Measurements from ENCODE around the gene CD82.

Gene CD82

DNA sequence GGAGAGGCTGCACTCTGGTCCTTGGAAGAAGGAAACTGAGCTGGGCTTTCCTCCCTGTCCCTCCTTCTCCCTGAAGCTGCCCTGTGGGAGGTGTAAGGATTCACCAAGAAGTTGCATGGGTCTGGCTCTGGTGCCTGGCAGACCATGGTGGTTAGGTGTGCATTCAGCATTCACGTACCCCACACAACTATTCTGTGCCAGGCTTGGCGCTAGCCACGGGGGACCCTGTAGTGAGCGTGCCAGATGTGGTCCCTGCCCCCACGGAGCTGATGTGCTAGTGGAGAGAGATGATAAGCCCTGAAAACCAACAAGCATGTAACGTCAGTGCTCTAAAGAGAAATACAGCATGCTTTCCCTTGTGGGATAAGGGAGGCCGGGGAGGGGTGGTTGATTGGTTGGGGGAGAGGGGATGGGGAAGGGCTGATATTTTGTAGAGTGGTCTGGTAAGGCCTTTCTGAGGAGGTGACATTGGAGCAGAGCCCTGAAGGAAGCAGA lies 48.9 kb downstream of the CD82 start:
- H3K9ac ChIP-seq (ENCODE audit: low read depth, low read length): no peak overlapping the region
- peaks cover 7% of the 10 kb centered on the region; the same call in 1 of the 2 replicates for H3K4me1 ChIP-seq (ENCODE audit: insufficient read depth, low read length)
- no peaks in the 10 kb centered on the region for H3K36me3 ChIP-seq (ENCODE audit: insufficient read depth, low read length)
- no peaks in the 10 kb centered on the region for H3K9me3 ChIP-seq (ENCODE audit: control insufficient read depth, insufficient read depth, low read length)

DNA sequence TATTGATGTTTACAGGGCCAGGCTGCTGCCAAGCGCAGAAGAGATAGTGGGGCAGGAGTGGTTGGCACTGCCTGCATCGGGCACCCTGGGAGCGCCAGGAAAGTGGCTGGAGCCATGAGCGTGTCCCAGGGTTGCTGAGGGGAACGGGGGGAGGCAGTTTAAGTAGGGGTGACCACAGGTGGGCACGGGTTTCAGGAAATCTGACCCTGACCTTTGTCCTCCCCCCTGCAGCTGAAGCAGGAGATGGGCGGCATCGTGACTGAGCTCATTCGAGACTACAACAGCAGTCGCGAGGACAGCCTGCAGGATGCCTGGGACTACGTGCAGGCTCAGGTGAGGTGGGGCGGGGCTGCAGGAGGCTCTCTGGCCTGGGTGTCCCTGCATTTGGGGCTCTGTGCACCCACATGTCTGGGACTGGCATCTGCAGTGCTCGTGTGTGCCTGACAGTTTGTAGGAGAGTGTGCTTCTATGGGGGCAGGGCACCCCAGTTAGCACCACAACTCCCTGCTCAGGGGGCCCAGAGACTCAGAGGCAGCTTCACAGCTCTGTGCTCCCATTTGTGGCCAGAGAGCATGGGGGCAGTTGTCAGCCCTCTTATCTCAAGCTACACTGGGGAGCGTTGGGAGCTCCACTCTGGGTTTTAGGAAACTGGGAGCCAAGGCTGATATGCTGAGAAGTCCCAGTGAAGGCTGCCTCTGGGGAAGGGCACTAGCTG lies 49.7 kb downstream of the CD82 start:
- no peaks in the 10 kb centered on the region for H3K9me3 ChIP-seq (ENCODE audit: control insufficient read depth, insufficient read depth, low read length)
- H3K36me3 ChIP-seq (ENCODE audit: insufficient read depth, low read length): no peaks in the 10 kb centered on the region
- peaks cover 4% of the 10 kb centered on the region; the same call in 1 of the 2 replicates for H3K4me1 ChIP-seq (ENCODE audit: insufficient read depth, low read length)
- no peak overlapping the region for H3K9ac ChIP-seq (ENCODE audit: low read depth, low read length)

DNA sequence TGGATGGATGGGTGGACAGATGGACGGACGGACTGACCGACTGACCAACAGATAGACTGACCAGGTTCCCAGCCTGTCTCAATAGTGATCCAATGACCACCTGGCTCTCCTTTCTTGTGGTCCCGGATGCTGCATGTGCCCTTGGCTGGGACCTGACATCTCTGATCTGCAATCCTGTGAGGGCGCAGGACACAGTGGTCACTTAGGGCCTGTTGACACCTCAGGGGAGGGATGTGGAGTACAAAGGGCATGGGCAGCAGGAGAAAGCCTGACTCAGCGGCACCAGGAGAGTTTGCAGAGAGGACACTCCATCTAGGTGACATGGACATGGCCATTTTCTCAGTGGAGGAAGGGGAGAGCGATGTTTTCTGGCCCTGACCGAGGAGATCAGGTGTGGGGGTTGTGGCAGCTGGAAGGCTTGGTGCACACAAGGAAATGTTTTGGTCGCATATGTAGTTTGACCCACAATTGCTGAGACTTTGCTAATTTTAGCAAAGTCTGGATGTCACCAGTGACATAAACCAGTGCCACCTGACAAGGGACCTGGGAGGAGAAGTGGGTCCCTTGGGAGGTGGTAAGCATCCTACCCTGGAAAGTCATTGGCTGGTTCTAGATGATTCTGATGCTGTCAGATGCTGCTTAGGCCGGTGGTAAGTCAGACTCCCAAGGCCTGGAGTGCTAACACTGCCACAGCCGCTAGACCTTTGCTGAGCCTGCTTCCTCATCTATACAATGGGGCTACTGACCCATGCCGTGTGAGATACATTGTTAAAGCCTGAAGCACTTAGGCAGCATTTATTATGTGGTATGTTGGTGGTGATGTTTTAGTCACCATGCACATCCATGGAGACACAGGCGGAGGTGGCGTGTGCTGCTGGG lies 50.7 kb downstream of the CD82 start:
- H3K36me3 ChIP-seq (ENCODE audit: insufficient read depth, low read length): no peaks in the 10 kb centered on the region
- no peaks in the 10 kb centered on the region for H3K9me3 ChIP-seq (ENCODE audit: control insufficient read depth, insufficient read depth, low read length)
- H3K4me1 ChIP-seq (ENCODE audit: insufficient read depth, low read length): peaks cover 4% of the 10 kb centered on the region; the same call in 1 of the 2 replicates
- H3K9ac ChIP-seq (ENCODE audit: low read depth, low read length): no peak overlapping the region

DNA sequence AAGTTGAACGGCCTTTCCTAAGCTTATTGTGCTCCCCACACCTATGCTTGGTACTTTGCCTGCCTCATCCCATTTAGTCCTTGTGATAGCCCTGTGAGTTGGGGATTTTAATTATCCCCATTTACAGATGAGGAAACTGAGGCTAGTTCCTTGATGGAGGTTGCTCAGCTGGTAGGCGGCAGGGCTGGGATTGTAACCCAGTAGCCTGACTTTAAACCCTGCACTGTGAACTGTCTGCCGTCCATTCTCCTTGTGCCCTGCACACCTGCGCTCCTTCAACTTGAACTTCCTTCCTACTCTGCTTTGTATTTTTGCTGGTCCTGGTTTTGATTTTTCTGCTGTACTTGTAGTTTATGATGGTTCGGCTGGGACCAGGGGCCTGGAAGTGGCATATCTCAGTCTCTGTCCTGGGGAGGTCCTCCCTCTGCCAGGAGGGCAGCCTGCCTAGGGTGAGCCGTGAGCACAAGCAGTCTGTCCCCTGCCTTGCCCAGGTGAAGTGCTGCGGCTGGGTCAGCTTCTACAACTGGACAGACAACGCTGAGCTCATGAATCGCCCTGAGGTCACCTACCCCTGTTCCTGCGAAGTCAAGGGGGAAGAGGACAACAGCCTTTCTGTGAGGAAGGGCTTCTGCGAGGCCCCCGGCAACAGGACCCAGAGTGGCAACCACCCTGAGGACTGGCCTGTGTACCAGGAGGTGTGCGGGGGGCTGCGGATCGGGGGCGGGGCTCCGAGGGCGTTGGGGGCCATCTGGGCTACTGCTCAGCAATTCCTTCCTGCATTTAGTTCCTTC lies 52.4 kb downstream of the CD82 start:
- Histone ChIP-seq H3K9ac (ENCODE audit: low read depth, low read length) (no peak overlapping the region), H3K36me3 (ENCODE audit: insufficient read depth, low read length) (no peaks in the 10 kb centered on the region), H3K9me3 (ENCODE audit: control insufficient read depth, insufficient read depth, low read length) (no peaks in the 10 kb centered on the region), H3K4me1 (ENCODE audit: insufficient read depth, low read length) (peaks cover 4% of the 10 kb centered on the region; the same call in 1 of the 2 replicates)

DNA sequence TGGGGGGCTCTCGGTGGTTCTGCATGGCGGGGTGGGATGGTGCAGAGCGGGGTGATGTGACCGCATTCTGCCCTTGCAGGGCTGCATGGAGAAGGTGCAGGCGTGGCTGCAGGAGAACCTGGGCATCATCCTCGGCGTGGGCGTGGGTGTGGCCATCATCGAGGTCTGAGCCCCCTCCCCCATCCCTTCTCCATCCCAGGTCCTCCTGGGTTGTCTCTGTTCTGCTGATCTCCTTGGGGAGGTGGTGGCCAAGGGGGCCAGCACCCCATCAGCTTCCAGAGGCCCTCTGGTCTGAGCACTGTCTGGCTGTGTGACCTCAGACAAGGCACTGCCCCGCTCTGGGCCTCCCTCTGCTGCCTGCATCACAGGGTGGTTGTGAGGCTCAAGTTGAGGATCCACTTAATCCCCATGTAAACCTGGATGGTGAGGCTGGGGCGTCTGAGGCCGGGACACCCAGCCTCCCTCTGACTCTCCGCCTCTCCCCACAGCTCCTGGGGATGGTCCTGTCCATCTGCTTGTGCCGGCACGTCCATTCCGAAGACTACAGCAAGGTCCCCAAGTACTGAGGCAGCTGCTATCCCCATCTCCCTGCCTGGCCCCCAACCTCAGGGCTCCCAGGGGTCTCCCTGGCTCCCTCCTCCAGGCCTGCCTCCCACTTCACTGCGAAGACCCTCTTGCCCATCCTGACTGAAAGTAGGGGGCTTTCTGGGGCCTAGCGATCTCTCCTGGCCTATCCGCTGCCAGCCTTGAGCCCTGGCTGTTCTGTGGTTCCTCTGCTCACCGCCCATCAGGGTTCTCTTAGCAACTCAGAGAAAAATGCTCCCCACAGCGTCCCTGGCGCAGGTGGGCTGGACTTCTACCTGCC lies 53.3 kb downstream of the CD82 start:
- no peaks in the 10 kb centered on the region for H3K36me3 ChIP-seq (ENCODE audit: insufficient read depth, low read length)
- H3K9ac ChIP-seq (ENCODE audit: low read depth, low read length): no peak overlapping the region
- H3K4me1 ChIP-seq (ENCODE audit: insufficient read depth, low read length): peaks cover 10% of the 10 kb centered on the region; the same call in 1 of the 2 replicates
- H3K9me3 ChIP-seq (ENCODE audit: control insufficient read depth, insufficient read depth, low read length): no peaks in the 10 kb centered on the region

DNA sequence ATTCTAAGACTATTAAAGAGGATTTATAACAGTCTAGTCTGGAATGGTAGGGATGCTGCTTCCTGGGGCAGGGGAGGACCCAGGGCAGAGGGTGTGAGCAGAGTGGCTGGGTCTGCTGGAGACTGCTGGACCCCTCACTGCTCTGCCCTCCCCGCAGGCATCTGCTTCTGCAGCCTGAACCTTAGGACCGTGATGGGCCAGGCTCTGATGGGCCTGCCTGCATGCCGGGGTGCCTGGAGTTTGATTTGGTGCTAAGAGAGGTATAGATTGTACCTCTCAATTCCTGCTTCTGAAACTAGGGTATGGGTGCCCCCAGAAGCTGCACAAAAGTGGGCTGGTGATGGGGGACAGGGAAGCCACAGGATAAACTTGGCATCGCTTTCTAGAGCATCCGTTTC lies 54.9 kb downstream of the CD82 start:
- no peak overlapping the region for H3K9ac ChIP-seq (ENCODE audit: low read depth, low read length)
- no peaks in the 10 kb centered on the region for H3K9me3 ChIP-seq (ENCODE audit: control insufficient read depth, insufficient read depth, low read length)
- H3K4me1 ChIP-seq (ENCODE audit: insufficient read depth, low read length): peaks cover 7% of the 10 kb centered on the region; the same call in 1 of the 2 replicates
- H3K36me3 ChIP-seq (ENCODE audit: insufficient read depth, low read length): no peaks in the 10 kb centered on the region

DNA sequence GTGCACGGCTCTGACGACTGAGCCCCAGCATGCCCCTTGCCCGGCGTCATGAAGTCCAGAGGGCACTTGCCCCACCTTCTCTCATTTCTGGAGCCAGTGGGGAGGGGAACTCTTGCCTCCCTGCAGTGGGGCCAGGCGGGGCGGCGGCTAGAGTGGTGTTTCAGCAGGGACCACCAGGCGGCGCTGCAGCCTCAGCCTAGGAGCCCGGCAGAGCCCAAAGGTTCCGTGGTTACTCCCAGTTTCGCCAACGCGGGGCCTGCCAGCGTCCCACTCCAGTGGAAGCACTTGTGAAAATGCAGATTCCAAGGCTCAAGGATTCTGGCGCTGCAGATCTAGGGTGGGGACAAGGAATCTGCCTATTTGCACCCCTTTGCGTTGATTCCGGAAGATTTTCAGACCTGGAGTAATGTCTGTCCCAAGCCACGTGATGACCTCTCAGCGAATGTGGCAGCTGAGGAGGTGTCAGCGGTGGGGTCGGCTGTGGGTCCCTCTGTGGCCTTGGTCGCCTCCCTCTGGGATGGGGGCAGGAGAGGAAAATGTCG lies 55.7 kb downstream of the CD82 start:
- H3K4me1 ChIP-seq (ENCODE audit: insufficient read depth, low read length): 0 out of 2 replicates have a peak, but pooled peaks cover 6% of the 10 kb centered on the region
- H3K9ac ChIP-seq (ENCODE audit: low read depth, low read length): peak overlapping the region; percentile 38; the same call in 1 of the 2 replicates
- H3K36me3 ChIP-seq (ENCODE audit: insufficient read depth, low read length): no peaks in the 10 kb centered on the region
- no peaks in the 10 kb centered on the region for H3K9me3 ChIP-seq (ENCODE audit: control insufficient read depth, insufficient read depth, low read length)

DNA sequence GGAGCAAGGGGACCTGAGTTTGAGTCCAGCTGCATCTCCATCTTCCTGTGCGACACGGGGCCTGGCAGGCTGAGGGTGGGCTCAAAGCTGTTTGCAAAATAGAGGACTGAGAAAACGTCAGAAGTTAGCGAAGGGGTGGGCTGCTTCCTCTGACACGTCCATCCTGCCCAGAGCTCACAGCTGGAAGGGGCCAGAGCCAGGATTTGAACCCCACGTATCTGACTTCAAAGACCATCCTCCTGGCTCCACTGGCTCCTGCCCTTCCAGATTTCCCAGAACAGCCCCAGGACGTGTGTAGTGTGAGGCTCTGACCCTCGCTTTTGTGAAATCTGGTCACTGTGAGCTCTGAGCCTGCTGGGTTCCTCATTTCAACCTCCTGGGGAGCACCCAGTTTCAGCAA lies 56.3 kb downstream of the CD82 start:
- no peak overlapping the region for H3K9ac ChIP-seq (ENCODE audit: low read depth, low read length)

DNA sequence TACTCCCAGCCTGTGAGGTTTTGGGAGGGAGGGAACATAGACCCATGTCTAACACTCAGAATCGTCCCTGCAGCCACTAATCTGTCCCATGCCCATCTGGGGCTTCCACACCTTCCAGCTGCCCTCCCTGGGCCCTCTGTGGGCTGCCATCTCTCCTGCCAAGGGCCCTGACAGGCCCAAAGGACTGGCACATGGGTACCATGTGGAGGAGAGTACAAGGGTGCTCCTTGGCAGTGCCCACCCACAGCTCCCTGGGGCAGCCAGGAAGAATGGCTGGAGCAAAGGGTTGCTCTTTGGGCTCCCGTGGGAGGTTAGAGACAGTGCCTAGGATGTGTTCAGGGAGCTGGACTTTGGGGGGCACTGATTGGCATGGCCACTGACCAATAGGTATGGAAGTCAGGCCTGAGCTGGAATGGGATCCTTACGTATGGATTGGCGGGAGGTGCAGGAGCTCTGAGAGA lies 56.8 kb downstream of the CD82 start:
- Histone ChIP-seq H3K4me1 (ENCODE audit: insufficient read depth, low read length) (0 out of 2 replicates have a peak, but pooled peaks cover 6% of the 10 kb centered on the region), H3K36me3 (ENCODE audit: insufficient read depth, low read length) (no peaks in the 10 kb centered on the region)

More for the DNA sequence above, 56.3 kb downstream of the CD82 start:
- 0 out of 2 replicates have a peak, but pooled peaks cover 6% of the 10 kb centered on the region for H3K4me1 ChIP-seq (ENCODE audit: insufficient read depth, low read length)
- no peaks in the 10 kb centered on the region for H3K36me3 ChIP-seq (ENCODE audit: insufficient read depth, low read length)
- H3K9me3 ChIP-seq (ENCODE audit: control insufficient read depth, insufficient read depth, low read length): no peaks in the 10 kb centered on the region

DNA sequence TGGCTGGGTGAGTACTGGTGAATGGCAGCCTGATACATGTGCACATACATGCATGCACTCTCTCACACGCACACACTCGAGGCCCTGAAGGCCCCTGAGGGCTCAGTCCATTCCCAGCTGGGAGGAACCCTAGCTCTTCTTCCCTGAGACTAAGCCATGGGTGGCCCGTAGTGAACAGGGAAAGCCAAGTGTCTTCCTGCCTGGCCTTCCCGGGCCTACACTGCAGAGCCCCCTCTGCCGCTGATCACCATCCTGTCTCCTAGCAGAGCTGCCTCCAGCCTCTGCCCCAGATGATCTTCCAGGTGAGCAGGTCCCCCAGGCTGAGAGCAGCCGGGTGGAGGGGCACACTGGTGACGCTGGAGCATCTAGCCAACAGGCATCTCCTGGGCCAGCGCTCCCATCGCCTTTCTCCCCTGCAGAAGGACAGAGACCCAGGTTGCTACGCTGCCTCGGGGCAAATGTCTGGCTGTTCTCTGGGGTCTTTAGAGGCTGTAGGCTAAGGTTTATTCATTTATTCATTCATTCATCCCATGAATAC lies 57.3 kb downstream of the CD82 start:
- no peaks in the 10 kb centered on the region for H3K36me3 ChIP-seq (ENCODE audit: insufficient read depth, low read length)
- H3K4me1 ChIP-seq (ENCODE audit: insufficient read depth, low read length): 0 out of 2 replicates have a peak, but pooled peaks cover 6% of the 10 kb centered on the region
- no peak overlapping the region for H3K9ac ChIP-seq (ENCODE audit: low read depth, low read length)
- H3K9me3 ChIP-seq (ENCODE audit: control insufficient read depth, insufficient read depth, low read length): no peaks in the 10 kb centered on the region

More for the DNA sequence above, 56.8 kb downstream of the CD82 start:
- H3K9ac ChIP-seq (ENCODE audit: low read depth, low read length): no peak overlapping the region
- no peaks in the 10 kb centered on the region for H3K9me3 ChIP-seq (ENCODE audit: control insufficient read depth, insufficient read depth, low read length)

DNA sequence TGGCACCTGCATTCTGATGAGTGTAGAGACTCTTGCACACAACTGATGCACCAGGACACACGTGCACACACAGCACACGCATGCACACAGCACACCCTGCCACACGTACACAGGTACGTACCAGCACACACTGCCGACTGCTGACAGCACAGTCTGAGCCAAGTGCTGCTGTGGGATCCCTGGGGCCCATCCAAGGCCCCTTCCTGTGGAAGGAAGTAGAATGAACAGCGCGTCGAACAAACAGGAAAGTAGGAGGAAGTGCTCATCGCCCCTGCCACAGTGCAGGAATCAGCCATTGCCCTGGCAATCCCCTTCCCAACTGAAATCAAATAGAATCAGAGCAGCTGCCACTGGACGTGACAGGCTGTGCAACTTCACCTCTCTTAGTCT lies 57.9 kb downstream of the CD82 start:
- no peak overlapping the region for H3K9ac ChIP-seq (ENCODE audit: low read depth, low read length)
- no peaks in the 10 kb centered on the region for H3K36me3 ChIP-seq (ENCODE audit: insufficient read depth, low read length)
- H3K4me1 ChIP-seq (ENCODE audit: insufficient read depth, low read length): 0 out of 2 replicates have a peak, but pooled peaks cover 6% of the 10 kb centered on the region
- no peaks in the 10 kb centered on the region for H3K9me3 ChIP-seq (ENCODE audit: control insufficient read depth, insufficient read depth, low read length)

DNA sequence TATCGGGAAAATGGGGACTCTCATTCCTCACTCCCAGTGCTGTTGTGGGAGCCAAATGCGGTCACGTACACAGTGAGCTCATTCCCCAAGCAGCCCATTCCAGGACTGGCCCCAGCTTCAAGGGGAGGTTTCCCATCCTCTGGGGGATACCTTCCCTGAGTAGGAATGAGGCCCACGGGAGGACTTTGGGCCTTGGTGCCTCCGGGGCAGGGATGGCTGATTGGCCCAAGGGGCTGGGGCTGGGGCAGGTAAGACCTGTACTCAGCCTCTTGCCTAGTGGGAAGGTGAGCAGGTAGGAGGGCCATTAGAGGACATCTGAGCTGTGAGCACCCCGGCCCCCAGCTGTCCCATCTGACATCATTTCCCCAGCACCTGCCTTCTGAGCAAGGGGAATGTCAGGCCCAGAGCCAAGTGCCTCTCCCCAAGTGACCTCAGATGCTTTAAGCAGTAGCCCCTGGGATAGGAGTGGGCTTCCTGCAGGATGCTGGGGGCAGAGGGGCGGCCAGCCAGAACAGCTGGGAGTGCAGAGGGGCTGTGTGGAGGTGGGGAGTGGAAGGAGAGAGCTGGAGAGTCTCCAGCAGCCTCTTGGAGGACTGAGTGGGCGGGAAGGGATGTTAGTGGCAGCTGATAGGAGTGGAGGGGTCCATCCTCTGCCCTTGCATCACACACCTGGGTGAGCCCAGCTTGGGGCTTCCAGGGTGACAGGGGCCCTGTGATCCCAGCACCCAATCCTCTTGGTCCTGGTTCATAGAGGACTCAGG lies 58.4 kb downstream of the CD82 start:
- H3K4me1 ChIP-seq (ENCODE audit: insufficient read depth, low read length): 0 out of 2 replicates have a peak, but pooled peaks cover 6% of the 10 kb centered on the region
- no peaks in the 10 kb centered on the region for H3K36me3 ChIP-seq (ENCODE audit: insufficient read depth, low read length)
- no peak overlapping the region for H3K9ac ChIP-seq (ENCODE audit: low read depth, low read length)
- H3K9me3 ChIP-seq (ENCODE audit: control insufficient read depth, insufficient read depth, low read length): no peaks in the 10 kb centered on the region
